GM06990 (cell line): Measurements from ENCODE around the gene VANGL2.

Source experiments
- DNase-seq: peaks from one replicate; pipeline ENCODE4 v3.0.0-alpha.2; 2011; ENCODE audit not compliant: insufficient read length; ENCODE audit errors: extremely low read depth
- H3K27me3 ChIP-seq: replicated peaks from 2 replicates; pipeline ENCODE4 v1.6.0; 2011; ENCODE audit warnings: low read length; ENCODE audit not compliant: control insufficient read depth, insufficient read depth
- H3K36me3 ChIP-seq: 2 replicates; pipeline ENCODE4 v1.5.1; 2011; ENCODE audit warnings: low read length; ENCODE audit not compliant: control insufficient read depth, insufficient read depth
- H3K4me3 ChIP-seq: replicated peaks from 2 replicates; pipeline ENCODE4 v1.5.1; 2011; ENCODE audit warnings: low read depth, mild to moderate bottlenecking, control low read depth, low read length
- CTCF ChIP-seq: IDR thresholded peaks from 2 replicates; pipeline ENCODE4 v1.5.1; 2011; ENCODE audit warnings: low read length, control low read depth, mild to moderate bottlenecking, inconsistent platforms; ENCODE audit not compliant: insufficient read depth, poor library complexity, severe bottlenecking

The VANGL2 gene

GRCh38 chr1:160404094-160404493 is 3.7 kb downstream of the VANGL2 start:
- H3K27me3 ChIP-seq: no peaks in the 10 kb centered on the region
- no peak overlapping the region for H3K4me3 ChIP-seq
- TF ChIP-seq CTCF: no peak
- no peaks in the 10 kb centered on the region for H3K36me3 ChIP-seq
- DNase-seq: no peak

GRCh38 chr1:160405331-160405877 is 5.0 kb downstream of the VANGL2 start:
- H3K27me3 ChIP-seq: peaks cover 2% of the 10 kb centered on the region; the same call in 1 of the 2 replicates
- DNase-seq: no peak
- no peak overlapping the region for H3K4me3 ChIP-seq
- H3K36me3 ChIP-seq: no peaks in the 10 kb centered on the region
- no peak for TF ChIP-seq CTCF

- H3K36me3 ChIP-seq: no peaks in the 10 kb centered on the region
- no peak for DNase-seq
- peaks cover 2% of the 10 kb centered on the region; the same call in 1 of the 2 replicates for H3K27me3 ChIP-seq
- no peak for TF ChIP-seq CTCF
- no peak overlapping the region for H3K4me3 ChIP-seq
These were observed 6.0 kb downstream of the VANGL2 start for GRCh38 chr1:160406131-160406968.

- TF ChIP-seq CTCF: no peak
- no peaks in the 10 kb centered on the region for H3K36me3 ChIP-seq
- peaks cover 2% of the 10 kb centered on the region; the same call in 1 of the 2 replicates for H3K27me3 ChIP-seq
- DNase-seq: no peak
- H3K4me3 ChIP-seq: no peak overlapping the region
These were observed 7.8 kb downstream of the VANGL2 start for GRCh38 chr1:160407839-160408801.

- Histone ChIP-seq H3K27me3 (peaks cover 2% of the 10 kb centered on the region; the same call in 1 of the 2 replicates), H3K36me3 (no peaks in the 10 kb centered on the region), H3K4me3 (no peak overlapping the region)
- TF ChIP-seq CTCF: no peak
- DNase-seq: no peak
These were observed 8.5 kb downstream of the VANGL2 start for GRCh38 chr1:160408864-160409263.
